HG03066 (cell line): ENCODE results near the gene NHEJ1.

Source experiments
- ATAC-seq: cut with Tn5 transposase; IDR thresholded peaks from one replicate; pipeline ENCODE4 v1.9.1; 2021; ENCODE audit warnings: low read depth; ENCODE audit not compliant: unreplicated experiment

The NHEJ1 gene

GRCh38 chr2:219182331-219183150 lies 21.9 kb upstream of the NHEJ1 start:
- ATAC-seq: no peak

GRCh38 chr2:219181531-219181930 lies 20.9 kb upstream of the NHEJ1 start:
- ATAC-seq: no peak

GRCh38 chr2:219180961-219181360 lies 20.3 kb upstream of the NHEJ1 start:
- no peak for ATAC-seq

GRCh38 chr2:219179601-219180465 lies 19.2 kb upstream of the NHEJ1 start:
- ATAC-seq: no peak

GRCh38 chr2:219178377-219179175 lies 18.0 kb upstream of the NHEJ1 start:
- peak; percentile 18 for ATAC-seq

- ATAC-seq: peak; percentile 38
These were observed 17.1 kb upstream of the NHEJ1 start, which contains the start of gene RETREG2 for GRCh38 chr2:219177552-219178376. Gene RETREG2, plus strand, starts transcription at chr2:219178275. Its CDS starts 78 bp downstream, at chr2:219178353.

- peak; percentile 61 for ATAC-seq
These were observed 16.4 kb upstream of the NHEJ1 start, which contains the start of gene CNPPD1 for GRCh38 chr2:219176818-219177551. Gene CNPPD1, minus strand, starts transcription at chr2:219176925. Its CDS starts 97 bp downstream, at chr2:219176828.

GRCh38 chr2:219175928-219176817 lies 15.6 kb upstream of the NHEJ1 start:
- peak; percentile 36 for ATAC-seq

- no peak for ATAC-seq
These were observed 14.9 kb upstream of the NHEJ1 start for GRCh38 chr2:219175486-219175885.

GRCh38 chr2:219174801-219175200 lies 14.2 kb upstream of the NHEJ1 start:
- ATAC-seq: no peak

GRCh38 chr2:219174146-219174545 lies 13.5 kb upstream of the NHEJ1 start:
- no peak for ATAC-seq

- no peak for ATAC-seq
These were observed 12.6 kb upstream of the NHEJ1 start for GRCh38 chr2:219173176-219173575.

GRCh38 chr2:219172231-219173154 lies 11.9 kb upstream of the NHEJ1 start:
- no peak for ATAC-seq

- ATAC-seq: no peak
These were observed 10.6 kb upstream of the NHEJ1 start for GRCh38 chr2:219171231-219171651.

GRCh38 chr2:219169930-219170654 lies 9.5 kb upstream of the NHEJ1 start, which contains the start of gene SLC23A3:
Gene SLC23A3, minus strand, starts transcription at chr2:219170029. Its CDS starts 45 bp downstream, at chr2:219169984.
- no peak for ATAC-seq

- no peak for ATAC-seq
These were observed 8.3 kb upstream of the NHEJ1 start for GRCh38 chr2:219168932-219169331.
